Left ventricle myocardium inferior (tissue), 1 donor: ENCODE measurements around the gene TBXA2R. TPM values are rescaled to one million over a fixed set of nuclear protein-coding genes. Genes with fewer than 3 reads are reported as not detected.

ENCODE experiments used
- DNase-seq: peaks from one replicate; pipeline ENCODE4 v3.0.0-alpha.2; 2020
- H3K27ac ChIP-seq: fragments of 200-600 bp; replicated peaks from 2 replicates; pipeline ENCODE4 v1.8.0; 2021
- H3K27me3 ChIP-seq: fragments of 200-600 bp; 2 replicates; pipeline ENCODE4 v1.8.0; 2021; ENCODE audit warnings: low read depth
- H3K36me3 ChIP-seq: fragments of 200-600 bp; 2 replicates; pipeline ENCODE4 v1.8.0; 2021
- H3K4me1 ChIP-seq: fragments of 200-600 bp; 2 replicates; pipeline ENCODE4 v1.8.0; 2021
- H3K4me3 ChIP-seq: fragments of 200-600 bp; 2 replicates; pipeline ENCODE4 v1.8.0; 2021; ENCODE audit warnings: mild to moderate bottlenecking, moderate library complexity
- H3K9me3 ChIP-seq: fragments of 200-600 bp; replicated peaks from 2 replicates; pipeline ENCODE4 v1.8.0; 2021
- intact Hi-C: fragments of 100-400 bp; cut with micrococcal nuclease; formaldehyde crosslinking; loops from one replicate; pipeline ENCODE4 v1.11.0; 2022
- total RNA-seq: library from RNA; stranded (reverse); fragmentation: NEBNext Ultra II Directional; extraction: Animal tissue kit (Norgen Biotek cat#: 25700); gene quantifications from one replicate; pipeline ENCODE4 v1.2.1, GENCODE V29; 2021
- TF ChIP-seq, protein P1 (sequence below): fragments of 200-600 bp; IDR thresholded peaks from 2 replicates; pipeline ENCODE4 v1.8.0; 2021; ENCODE audit warnings: antibody characterized with exemption, mild to moderate bottlenecking, borderline replicate concordance
- donor health status: DM: no; HTN: yes; CAD: no; lungs with severe emphysema.

TBXA2R gene
- total RNA-seq, 1 donor from 2014 or later: 2.3 TPM

DNA sequence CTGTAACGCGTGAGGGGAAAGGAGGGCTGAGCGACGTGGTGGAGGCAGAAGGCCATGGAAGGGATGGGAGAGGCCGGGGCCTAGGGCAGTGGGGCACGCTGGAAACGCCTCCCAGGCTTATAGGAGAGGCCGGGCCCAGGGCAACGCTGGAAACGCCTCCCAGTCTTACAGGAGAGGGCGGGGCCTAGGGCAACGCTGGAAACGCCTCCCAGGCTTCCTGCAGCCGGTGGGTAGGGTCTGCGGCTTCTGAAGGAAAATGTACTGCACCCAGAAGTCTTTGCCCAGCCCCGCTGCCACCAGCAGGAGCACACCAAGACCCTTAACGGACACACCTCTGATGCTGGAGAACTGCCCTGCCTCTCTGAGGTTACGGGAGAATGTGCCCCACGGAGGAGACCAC lies 10.8 kb upstream of the TBXA2R start:
- TF ChIP-seq, protein P1, sequence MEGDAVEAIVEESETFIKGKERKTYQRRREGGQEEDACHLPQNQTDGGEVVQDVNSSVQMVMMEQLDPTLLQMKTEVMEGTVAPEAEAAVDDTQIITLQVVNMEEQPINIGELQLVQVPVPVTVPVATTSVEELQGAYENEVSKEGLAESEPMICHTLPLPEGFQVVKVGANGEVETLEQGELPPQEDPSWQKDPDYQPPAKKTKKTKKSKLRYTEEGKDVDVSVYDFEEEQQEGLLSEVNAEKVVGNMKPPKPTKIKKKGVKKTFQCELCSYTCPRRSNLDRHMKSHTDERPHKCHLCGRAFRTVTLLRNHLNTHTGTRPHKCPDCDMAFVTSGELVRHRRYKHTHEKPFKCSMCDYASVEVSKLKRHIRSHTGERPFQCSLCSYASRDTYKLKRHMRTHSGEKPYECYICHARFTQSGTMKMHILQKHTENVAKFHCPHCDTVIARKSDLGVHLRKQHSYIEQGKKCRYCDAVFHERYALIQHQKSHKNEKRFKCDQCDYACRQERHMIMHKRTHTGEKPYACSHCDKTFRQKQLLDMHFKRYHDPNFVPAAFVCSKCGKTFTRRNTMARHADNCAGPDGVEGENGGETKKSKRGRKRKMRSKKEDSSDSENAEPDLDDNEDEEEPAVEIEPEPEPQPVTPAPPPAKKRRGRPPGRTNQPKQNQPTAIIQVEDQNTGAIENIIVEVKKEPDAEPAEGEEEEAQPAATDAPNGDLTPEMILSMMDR: no peak
- no peaks in the 10 kb centered on the region for H3K9me3 ChIP-seq
- no peak for DNase-seq
- H3K27ac ChIP-seq: peak overlapping the region; percentile 78
- peaks cover 44% of the 10 kb centered on the region for H3K36me3 ChIP-seq
- intact Hi-C loops: no loop called here
- no peaks in the 10 kb centered on the region for H3K27me3 ChIP-seq
- peak overlapping the region; percentile 53 for H3K4me3 ChIP-seq
- H3K4me1 ChIP-seq: peaks cover 17% of the 10 kb centered on the region

DNA sequence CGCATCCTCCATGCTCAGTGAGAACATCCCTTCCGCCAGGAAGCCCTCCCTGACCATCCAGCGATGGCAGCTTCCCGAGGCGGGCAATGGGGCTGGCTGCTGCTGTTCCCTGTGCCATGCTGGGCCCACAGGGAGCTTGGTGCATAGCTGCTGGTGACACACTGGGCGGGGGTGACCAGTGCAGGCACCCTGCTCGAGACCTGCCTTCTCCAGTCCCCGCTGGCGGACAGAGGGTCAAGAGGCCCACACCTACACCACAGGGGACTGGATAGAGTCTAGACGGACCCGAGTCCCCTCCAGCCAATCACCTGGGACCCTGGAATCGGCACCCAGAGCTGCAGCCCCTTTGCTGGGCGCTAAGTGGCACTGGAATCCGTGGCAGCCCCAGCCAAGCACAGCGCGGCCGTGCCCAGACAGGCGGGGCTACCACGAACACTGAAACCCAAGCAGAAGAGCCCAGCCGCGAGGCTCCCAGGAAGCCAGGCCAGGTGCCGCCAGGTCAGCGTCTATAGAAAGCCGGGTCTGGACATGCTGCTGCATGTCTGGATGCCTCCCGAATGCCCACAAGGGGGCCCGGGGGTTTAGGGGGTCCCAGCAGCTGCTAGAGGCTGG lies 9.0 kb upstream of the TBXA2R start:
- DNase-seq: no peak
- intact Hi-C loops: no loop called here
- H3K27ac ChIP-seq: no peak overlapping the region

DNA sequence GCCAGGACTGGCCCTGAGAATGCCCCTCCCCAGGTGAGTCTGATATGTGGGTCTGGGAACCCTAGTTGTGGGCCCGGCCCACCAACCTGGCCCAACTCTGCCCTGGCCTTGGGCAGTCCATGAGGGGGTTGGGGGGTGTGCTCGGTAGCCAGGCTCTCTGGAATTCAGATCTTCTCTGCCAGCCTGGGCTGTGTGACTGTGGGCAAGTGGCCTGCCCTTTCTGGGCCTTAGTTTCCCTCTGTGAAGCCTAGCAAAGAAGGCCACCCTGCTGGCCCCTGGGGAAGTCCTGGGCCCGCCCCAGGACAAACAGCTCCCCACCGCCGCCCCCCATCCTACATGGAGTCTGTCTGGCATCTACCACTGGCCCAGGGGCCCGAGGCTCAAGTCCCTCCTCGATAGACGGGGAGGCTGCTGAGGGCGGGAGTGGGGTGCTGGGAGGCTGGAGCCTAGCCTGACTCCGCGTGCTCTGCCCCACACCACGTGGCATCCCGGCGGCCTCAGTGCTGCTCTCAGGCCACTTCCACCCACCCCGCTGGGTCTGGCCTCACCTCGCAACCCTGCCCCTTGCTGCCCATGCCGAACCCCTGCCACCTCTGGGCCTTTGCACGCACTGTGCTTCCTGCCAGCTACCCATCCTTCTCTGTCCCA lies 8.3 kb upstream of the TBXA2R start:
- intact Hi-C loops: no loop called here
- no peak for DNase-seq
- Histone ChIP-seq H3K27me3 (no peaks in the 10 kb centered on the region), H3K4me1 (peaks cover 24% of the 10 kb centered on the region), H3K4me3 (no peak overlapping the region), H3K27ac (no peak overlapping the region), H3K36me3 (peaks cover 46% of the 10 kb centered on the region), H3K9me3 (no peaks in the 10 kb centered on the region)
- TF ChIP-seq, protein P1: no peak

More for the DNA sequence above, 9.0 kb upstream of the TBXA2R start:
- Histone ChIP-seq H3K4me3 (no peak overlapping the region), H3K9me3 (no peaks in the 10 kb centered on the region), H3K36me3 (peaks cover 46% of the 10 kb centered on the region), H3K27me3 (no peaks in the 10 kb centered on the region), H3K4me1 (peaks cover 17% of the 10 kb centered on the region)
- TF ChIP-seq, protein P1: no peak

DNA sequence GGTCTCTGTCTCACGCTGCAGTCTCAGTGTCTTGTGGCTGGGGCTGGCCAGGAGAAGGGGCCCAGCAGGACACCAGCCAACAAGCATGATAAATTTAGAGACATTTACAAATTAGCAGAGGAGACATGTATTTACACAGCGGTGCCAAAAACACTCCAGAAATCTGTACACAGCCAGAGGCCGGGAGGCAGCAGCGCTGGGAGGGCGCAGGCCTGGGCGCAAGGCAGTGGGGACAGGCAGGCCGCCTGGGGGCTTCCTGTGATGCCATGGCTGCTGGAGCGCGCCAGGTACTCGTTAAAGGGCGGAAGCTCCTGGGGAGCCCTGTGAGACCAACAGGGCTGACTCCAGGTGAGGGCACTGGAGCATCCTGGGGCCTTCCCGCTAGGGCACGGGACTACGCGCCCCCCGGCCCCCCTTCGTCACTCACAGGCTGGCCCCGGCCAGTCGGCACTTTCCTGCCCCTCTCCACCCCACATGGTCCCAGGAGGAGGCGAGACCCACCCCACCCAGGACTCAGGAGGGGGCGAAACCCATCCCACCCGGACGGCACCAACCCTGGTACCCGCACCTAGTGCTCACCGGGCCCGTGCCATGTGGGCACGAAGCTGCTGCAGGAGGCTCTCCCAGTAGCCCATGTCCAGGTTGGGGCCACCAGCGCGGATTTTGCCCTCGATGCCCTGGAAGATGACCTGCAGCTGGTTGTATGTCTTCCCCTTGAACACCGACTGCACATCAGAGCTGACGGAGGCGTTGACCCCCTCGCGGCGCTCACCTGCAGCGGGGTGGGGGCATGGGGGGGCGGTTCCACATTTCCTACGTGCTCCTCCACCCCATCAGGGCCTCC lies 7.4 kb upstream of the TBXA2R start:
- Histone ChIP-seq H3K4me1 (peaks cover 33% of the 10 kb centered on the region), H3K27me3 (no peaks in the 10 kb centered on the region), H3K36me3 (peaks cover 39% of the 10 kb centered on the region), H3K9me3 (no peaks in the 10 kb centered on the region), H3K4me3 (no peak overlapping the region), H3K27ac (no peak overlapping the region)
- no peak for DNase-seq
- intact Hi-C loops: no loop called here
- TF ChIP-seq, protein P1: no peak

DNA sequence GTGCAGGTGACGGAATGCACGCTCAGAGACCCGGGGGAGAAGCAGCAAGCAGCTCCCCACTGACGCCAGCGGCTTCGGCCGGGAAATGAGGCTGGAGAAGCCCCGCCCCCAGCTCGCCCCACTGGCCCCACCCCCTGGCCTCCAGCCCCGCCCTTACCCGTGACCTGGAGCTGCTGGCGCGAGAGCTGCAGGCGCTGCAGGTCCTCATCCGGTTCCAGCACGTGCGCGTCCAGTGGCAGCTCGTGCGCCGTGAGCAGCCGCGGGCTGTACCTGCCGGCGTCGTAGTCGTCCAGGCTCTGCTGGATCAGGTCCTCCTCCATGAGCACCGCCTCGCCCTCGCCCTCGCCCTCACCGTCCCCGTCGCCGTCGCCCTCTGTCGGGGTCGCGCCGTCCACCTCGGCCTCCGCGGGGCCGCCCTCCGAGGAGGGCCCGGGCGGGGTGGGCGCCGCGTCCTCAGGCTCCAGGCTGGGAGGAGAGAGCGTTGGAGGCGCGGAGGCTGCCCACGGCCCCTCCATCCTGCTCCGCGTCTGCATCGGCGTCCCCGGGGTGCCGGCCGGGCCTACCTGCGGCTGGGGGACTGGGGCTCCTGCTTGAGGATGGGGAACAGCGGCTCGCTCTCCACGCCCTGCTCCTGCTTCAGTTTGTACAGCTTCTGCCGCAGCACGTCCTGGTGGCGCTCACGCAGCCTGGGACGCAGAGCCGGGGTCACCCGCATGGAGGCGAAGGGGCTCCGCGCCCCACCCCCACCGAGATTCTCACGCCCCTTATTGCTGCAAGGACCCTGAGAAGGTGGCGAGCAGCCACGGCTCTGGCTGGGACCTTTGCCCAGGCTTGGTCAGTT lies 6.4 kb upstream of the TBXA2R start:
- no peak overlapping the region for H3K4me3 ChIP-seq
- no peak for DNase-seq
- H3K36me3 ChIP-seq: peaks cover 39% of the 10 kb centered on the region
- H3K27me3 ChIP-seq: no peaks in the 10 kb centered on the region
- TF ChIP-seq, protein P1: no peak
- H3K4me1 ChIP-seq: peaks cover 36% of the 10 kb centered on the region
- no peaks in the 10 kb centered on the region for H3K9me3 ChIP-seq
- H3K27ac ChIP-seq: no peak overlapping the region
- intact Hi-C loops: no loop called here
